GM23338 (cell line): Measurements from ENCODE around the gene SPTBN4.
A peak's percentile ranks its signal among the peaks of the same experiment; 100 is the strongest.

Experiments
- CREB1 ChIP-seq: fragments of 250-450 bp; sonication (Bioruptor Pico); IDR thresholded peaks from 2 replicates; pipeline ENCODE4 v1.5.0; 2020; ENCODE audit warnings: low read depth, mild to moderate bottlenecking, moderate library complexity
- CTCF ChIP-seq, 2 experiments: fragments of 200-600 bp in 1 of 2; sonication (generic) in 1 of 2; conservative IDR thresholded peaks; 2 replicates each; pipeline versions ENCODE4 v1.5.1 to v1.6.1; 2016 to 2017; ENCODE audit warnings: antibody characterized with exemption in 2 of 2, low read depth in 2 of 2, mild to moderate bottlenecking in 2 of 2, moderate library complexity in 1 of 2
- EZH2 ChIP-seq: fragments of 200-600 bp; sonication (generic); IDR thresholded peaks from one replicate; pipeline ENCODE4 v1.8.0; 2017; ENCODE audit warnings: antibody characterized with exemption, mild to moderate bottlenecking, low read depth; ENCODE audit not compliant: unreplicated experiment
- POLR2AphosphoS5 ChIP-seq: IDR thresholded peaks from 2 replicates; pipeline ENCODE4 v1.6.1; 2016; ENCODE audit warnings: antibody characterized with exemption, low read depth
- REST ChIP-seq: IDR thresholded peaks from one replicate; pipeline ENCODE4 v1.6.1; 2018; ENCODE audit warnings: antibody characterized with exemption; ENCODE audit not compliant: unreplicated experiment

- TF ChIP-seq EZH2 (no peak), REST (no peak), POLR2AphosphoS5 (no peak; the same call in 1 of the 2 replicates), CTCF (conservative IDR thresholded peaks at IDR 0.05; ENCODE audit: low read depth in 2 of 2) (no peak), CREB1 (0 out of 2 replicates have a peak, but pooled peaks have one; percentile 40)
These were observed 137.4 kb downstream of the SPTBN4 start for GRCh38 chr19:40604171-40604646.
